Type B pancreatic cell (in vitro differentiated cells): Measurements from ENCODE around the gene TAF1B. TPM values are rescaled to one million over a fixed set of nuclear protein-coding genes. Genes with fewer than 3 reads are reported as not detected.

Experiments used
- DNase-seq: peaks from one replicate; pipeline ENCODE4 v3.0.0; 2021; ENCODE audit warnings: mixed read lengths; ENCODE audit not compliant: unreplicated experiment; ENCODE audit errors: extremely low spot score
- H3K27ac Mint-ChIP-seq: 2 replicates; pipeline ENCODE4 v1.8.0; 2021; ENCODE audit warnings: mild to moderate bottlenecking, mixed read lengths
- H3K27me3 Mint-ChIP-seq: 2 replicates; pipeline ENCODE4 v1.8.0; 2021; ENCODE audit warnings: mixed read lengths
- H3K36me3 Mint-ChIP-seq: 2 replicates; pipeline ENCODE4 v1.8.0; 2021; ENCODE audit warnings: mixed read lengths
- H3K4me1 Mint-ChIP-seq: one replicate; pipeline ENCODE4 v1.8.0; 2021; ENCODE audit warnings: mixed read lengths; ENCODE audit not compliant: unreplicated experiment
- H3K4me3 Mint-ChIP-seq: 2 replicates; pipeline ENCODE4 v1.8.0; 2021; ENCODE audit warnings: mild to moderate bottlenecking, mixed read lengths
- H3K9me3 Mint-ChIP-seq: 2 replicates; pipeline ENCODE4 v1.8.0; 2021; ENCODE audit warnings: mixed read lengths
- CTCF ChIP-seq: fragments of 200-600 bp; sonication (generic); conservative IDR thresholded peaks from 2 replicates; pipeline ENCODE4 v1.5.0; 2021; ENCODE audit warnings: antibody characterized with exemption, mild to moderate bottlenecking
- total RNA-seq: library from RNA; stranded (reverse); gene quantifications from 2 replicates; pipeline ENCODE4 v1.2.1, GENCODE V29; 2021; ENCODE audit warnings: low replicate concordance

The TAF1B gene
- total RNA-seq, 1 donor from 2014 or later, result 34.1 TPM

GRCh38 chr2:9908639-9909038, 65.4 kb downstream of the TAF1B start:
- DNase-seq, result no peak
- Mint-ChIP-seq H3K9me3 (no peaks in the 10 kb centered on the region), H3K36me3 (peaks cover 21% of the 10 kb centered on the region), H3K27me3 (no peaks in the 10 kb centered on the region), H3K4me3 (no peak overlapping the region), H3K27ac (no peak overlapping the region), H3K4me1 (peaks cover 8% of the 10 kb centered on the region)
- no peak for TF ChIP-seq CTCF

GRCh38 chr2:9909106-9909505, 65.8 kb downstream of the TAF1B start:
- DNase-seq, result no peak

GRCh38 chr2:9910699-9911098, 67.4 kb downstream of the TAF1B start:
- DNase-seq, result no peak
- Mint-ChIP-seq H3K27me3 (no peaks in the 10 kb centered on the region), H3K9me3 (no peaks in the 10 kb centered on the region), H3K27ac (no peak overlapping the region), H3K4me1 (peaks cover 8% of the 10 kb centered on the region), H3K36me3 (peaks cover 24% of the 10 kb centered on the region), H3K4me3 (no peak overlapping the region)
- TF ChIP-seq CTCF, result no peak

More at GRCh38 chr2:9909106-9909505, 65.8 kb downstream of the TAF1B start:
- Mint-ChIP-seq H3K4me1 (peaks cover 8% of the 10 kb centered on the region), H3K9me3 (no peaks in the 10 kb centered on the region), H3K4me3 (no peak overlapping the region), H3K36me3 (peaks cover 21% of the 10 kb centered on the region), H3K27me3 (no peaks in the 10 kb centered on the region), H3K27ac (no peak overlapping the region)
- TF ChIP-seq CTCF, result no peak

GRCh38 chr2:9912468-9912867, 69.2 kb downstream of the TAF1B start:
- no peaks in the 10 kb centered on the region for H3K9me3 Mint-ChIP-seq
- no peak overlapping the region for H3K4me3 Mint-ChIP-seq
- peaks cover 26% of the 10 kb centered on the region for H3K36me3 Mint-ChIP-seq
- no peak overlapping the region for H3K27ac Mint-ChIP-seq
- H3K27me3 Mint-ChIP-seq, result no peaks in the 10 kb centered on the region
- TF ChIP-seq CTCF, result no peak
- DNase-seq, result no peak
- H3K4me1 Mint-ChIP-seq, result peaks cover 8% of the 10 kb centered on the region

- Mint-ChIP-seq H3K4me3 (no peak overlapping the region), H3K27ac (peak overlapping the region; percentile 22), H3K9me3 (no peaks in the 10 kb centered on the region), H3K36me3 (peaks cover 20% of the 10 kb centered on the region), H3K27me3 (no peaks in the 10 kb centered on the region), H3K4me1 (no peaks in the 10 kb centered on the region)
- DNase-seq, result no peak
- no peak for TF ChIP-seq CTCF
Measured at GRCh38 chr2:9914384-9915065, 71.3 kb downstream of the TAF1B start.

GRCh38 chr2:9918275-9918674, 75.0 kb downstream of the TAF1B start:
- no peak overlapping the region for H3K27ac Mint-ChIP-seq

More at GRCh38 chr2:9918275-9918674, 75.0 kb downstream of the TAF1B start:
- TF ChIP-seq CTCF, result no peak
- Mint-ChIP-seq H3K36me3 (peaks cover 25% of the 10 kb centered on the region), H3K4me1 (no peaks in the 10 kb centered on the region), H3K9me3 (no peaks in the 10 kb centered on the region), H3K27me3 (no peaks in the 10 kb centered on the region), H3K4me3 (no peak overlapping the region)
- DNase-seq, result no peak
